22Rv1 (cell line): ENCODE results near the gene ANO7.

Experiments used
- ZFX ChIP-seq: fragments of 450-650 bp; IDR thresholded peaks from 2 replicates; pipeline ENCODE4 v1.6.1; 2017; ENCODE audit warnings: antibody characterized with exemption, borderline replicate concordance
- TF ChIP-seq, protein P1 (sequence below): fragments of 450-650 bp; IDR thresholded peaks from 2 replicates; pipeline ENCODE4 v1.5.1; 2017; ENCODE audit warnings: mild to moderate bottlenecking

DNA sequence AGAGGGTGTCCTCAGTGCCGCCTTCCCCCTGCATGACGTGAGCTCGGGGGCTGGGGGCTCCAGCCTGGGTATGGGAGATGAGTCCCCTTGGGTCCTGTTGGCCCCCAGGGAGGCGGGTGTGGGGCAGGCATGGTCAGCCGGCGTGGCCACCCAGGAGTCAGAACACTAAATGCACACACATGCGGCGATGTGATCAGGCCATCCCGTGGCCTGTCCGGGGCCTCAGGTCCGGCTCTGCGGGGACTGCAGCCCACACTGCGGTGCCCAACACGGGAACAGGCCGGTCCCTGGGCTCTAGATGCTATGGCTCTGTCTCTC lies 13.8 kb downstream of the ANO7 start:
- TF ChIP-seq, protein P1, sequence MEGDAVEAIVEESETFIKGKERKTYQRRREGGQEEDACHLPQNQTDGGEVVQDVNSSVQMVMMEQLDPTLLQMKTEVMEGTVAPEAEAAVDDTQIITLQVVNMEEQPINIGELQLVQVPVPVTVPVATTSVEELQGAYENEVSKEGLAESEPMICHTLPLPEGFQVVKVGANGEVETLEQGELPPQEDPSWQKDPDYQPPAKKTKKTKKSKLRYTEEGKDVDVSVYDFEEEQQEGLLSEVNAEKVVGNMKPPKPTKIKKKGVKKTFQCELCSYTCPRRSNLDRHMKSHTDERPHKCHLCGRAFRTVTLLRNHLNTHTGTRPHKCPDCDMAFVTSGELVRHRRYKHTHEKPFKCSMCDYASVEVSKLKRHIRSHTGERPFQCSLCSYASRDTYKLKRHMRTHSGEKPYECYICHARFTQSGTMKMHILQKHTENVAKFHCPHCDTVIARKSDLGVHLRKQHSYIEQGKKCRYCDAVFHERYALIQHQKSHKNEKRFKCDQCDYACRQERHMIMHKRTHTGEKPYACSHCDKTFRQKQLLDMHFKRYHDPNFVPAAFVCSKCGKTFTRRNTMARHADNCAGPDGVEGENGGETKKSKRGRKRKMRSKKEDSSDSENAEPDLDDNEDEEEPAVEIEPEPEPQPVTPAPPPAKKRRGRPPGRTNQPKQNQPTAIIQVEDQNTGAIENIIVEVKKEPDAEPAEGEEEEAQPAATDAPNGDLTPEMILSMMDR = no peak
- TF ChIP-seq ZFX = no peak
